ENCODE measurements around the gene MIR17HG.
A peak's percentile ranks its signal among the peaks of the same experiment; 100 is the strongest.
"Not testable (repeated sequence)": the region's sequence is repeated elsewhere in the genome, so short reads cannot be mapped to it uniquely, and the experiment has no call there.

Gene MIR17HG

GRCh38 chr13:91347202-91347995 lies at the start of gene MIR17HG:
MIR17HG (plus strand) TSS chr13:91347687.
- DNase-seq, result peak; percentile 75

DNA sequence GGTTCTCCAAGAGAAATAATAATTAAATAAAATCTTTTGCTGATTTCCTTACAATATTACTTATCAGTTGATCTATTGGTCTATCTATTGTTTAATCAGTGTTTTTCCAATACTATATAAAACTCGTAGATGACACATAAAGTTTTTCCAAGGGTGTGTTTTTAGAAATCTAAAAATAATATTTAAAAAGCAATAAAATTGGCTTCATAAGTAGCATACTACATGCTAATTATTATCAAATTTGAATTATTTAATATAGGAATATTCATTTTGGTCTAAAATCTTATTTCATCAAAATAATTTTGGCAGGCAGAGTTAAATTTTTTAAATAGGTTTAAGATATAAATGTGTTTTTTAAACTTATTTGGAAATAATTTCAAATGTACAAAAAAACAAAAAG lies 49.4 kb upstream of the MIR17HG start:
- DNase-seq, result no peak

GRCh38 chr13:91302111-91302510 lies 45.4 kb upstream of the MIR17HG start:
- DNase-seq, result no peak

- no peak for DNase-seq
Observed at GRCh38 chr13:91303031-91303430, 44.5 kb upstream of the MIR17HG start.

DNA sequence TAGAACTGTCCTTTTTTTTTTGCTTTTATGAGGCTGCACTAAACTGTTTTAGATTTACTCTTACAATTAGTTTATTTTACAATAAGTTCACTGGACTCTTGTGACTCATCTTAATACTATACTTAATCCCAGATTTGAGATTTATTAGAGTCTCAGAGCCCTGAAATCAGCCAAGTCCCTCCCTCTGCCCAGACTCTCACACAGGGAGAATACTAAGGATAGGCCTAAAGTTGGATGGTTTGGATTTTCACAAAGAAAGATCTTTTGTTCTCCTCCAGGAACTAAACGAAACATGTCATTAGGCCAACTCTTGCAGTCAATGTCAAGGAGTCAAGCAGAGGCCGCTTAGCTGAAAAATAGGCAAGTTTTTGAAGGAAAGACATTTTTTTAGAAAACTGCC lies 42.7 kb upstream of the MIR17HG start:
- no peak for DNase-seq

- no peak for DNase-seq
Observed at GRCh38 chr13:91305652-91306051, 41.8 kb upstream of the MIR17HG start.

- no peak for DNase-seq
Observed at GRCh38 chr13:91307887-91308286, 39.6 kb upstream of the MIR17HG start.

- no peak for DNase-seq
Observed at GRCh38 chr13:91308299-91308698, 39.2 kb upstream of the MIR17HG start.

GRCh38 chr13:91311491-91311890 lies 36.0 kb upstream of the MIR17HG start:
- no peak for DNase-seq

- no peak for DNase-seq
Observed at GRCh38 chr13:91312324-91312723, 35.2 kb upstream of the MIR17HG start.

DNA sequence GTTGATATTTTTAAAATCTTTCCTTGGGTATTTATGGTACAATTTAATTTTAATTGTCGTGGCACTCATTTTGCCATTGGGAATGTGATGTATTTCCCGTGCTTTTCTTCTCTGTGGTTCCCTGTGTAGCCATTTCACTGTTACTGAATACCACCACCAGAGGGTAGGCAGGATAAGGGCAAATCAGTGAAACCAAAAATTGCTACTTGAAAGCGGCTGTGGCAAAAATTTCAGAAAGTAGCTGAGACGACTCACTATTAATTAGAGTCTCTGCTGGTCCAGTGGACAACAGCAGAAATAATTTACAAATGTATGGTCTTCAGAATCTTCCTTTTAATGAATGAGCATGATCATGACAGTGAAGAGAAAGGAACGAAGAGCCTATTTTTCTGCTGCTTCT lies 34.4 kb upstream of the MIR17HG start:
- no peak for DNase-seq

GRCh38 chr13:91313581-91313980 lies 33.9 kb upstream of the MIR17HG start:
- DNase-seq, result no peak

DNA sequence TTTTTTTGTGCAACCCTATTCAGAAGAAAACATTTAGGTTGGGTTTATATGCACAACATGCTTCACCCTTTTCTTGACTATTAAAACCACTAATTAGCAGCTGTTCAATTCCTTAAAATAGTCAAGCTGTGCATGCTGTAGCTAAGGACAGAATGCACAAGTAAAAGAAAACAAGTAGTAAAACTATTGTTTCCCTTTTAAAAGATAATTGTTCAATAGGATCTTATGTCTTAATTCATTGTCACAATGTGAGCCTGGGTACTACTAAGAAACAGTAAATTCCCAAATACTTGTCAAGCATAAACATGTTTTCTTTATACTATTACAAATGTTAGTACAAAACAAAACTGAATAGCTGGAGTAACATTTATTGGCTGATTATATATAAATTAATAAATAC lies 32.6 kb upstream of the MIR17HG start:
- DNase-seq, result no peak

DNA sequence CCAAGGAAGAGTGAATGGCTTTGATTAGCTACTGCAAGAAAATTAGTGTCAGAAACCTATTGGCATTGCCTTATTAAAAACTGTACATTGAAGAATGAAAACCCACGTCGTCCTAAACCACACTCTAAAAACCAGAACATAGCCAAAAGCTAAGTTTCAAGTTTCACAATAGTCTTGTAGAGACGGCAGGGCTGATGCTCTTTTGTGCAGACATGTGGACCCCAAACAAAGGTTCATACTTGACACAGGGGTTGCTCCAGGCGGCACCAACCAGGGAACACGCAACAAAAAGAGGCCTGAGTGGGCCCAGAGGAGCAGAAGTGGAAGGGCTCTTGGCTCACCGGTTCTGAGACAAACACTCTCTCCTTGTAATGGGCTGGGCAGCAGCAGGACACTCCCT lies 28.6 kb upstream of the MIR17HG start:
- DNase-seq, result no peak

- no peak for DNase-seq
Observed at GRCh38 chr13:91319996-91320395, 27.5 kb upstream of the MIR17HG start.

DNA sequence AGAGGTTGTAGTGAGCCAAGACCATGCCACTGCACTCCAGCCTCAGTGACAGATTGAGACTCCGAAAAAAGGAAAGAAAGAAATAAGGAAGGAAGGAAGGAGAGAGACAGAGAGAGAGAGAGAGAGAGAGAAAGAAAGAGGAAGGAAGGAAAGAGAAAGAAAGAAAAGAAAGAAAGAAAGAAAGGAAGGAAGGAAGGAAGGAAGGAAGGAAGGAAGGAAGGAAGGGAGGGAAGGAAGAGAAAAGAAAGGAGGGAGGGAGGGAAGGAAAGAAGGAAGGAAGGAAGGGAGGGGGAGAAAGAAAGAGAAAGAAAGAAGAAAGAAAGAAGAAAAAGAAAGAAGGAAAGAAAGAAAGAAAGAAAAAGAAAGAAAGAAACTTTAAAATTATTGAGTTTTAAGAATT lies 26.5 kb upstream of the MIR17HG start:
- DNase-seq, result not testable (repeated sequence)

DNA sequence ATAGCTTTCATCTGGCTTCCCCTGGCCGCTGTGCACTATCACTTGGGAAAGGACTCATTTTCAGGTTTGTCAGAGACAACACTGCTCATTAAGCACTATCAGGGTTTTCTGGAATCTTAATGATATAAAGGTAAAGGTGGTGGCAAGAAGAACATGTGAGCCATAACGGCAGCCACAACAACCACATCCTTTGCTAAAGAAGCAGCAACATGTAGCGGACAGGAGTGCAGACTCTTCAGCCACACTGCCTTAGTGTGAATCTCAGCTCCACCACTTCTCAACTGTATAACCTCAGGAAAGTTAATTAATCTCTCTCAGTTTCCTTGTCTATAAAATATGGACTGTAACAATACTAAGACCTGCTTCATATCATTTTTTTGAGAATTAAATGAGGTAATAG lies 24.1 kb upstream of the MIR17HG start:
- no peak for DNase-seq

- no peak for DNase-seq
Observed at GRCh38 chr13:91326146-91326545, 21.3 kb upstream of the MIR17HG start.

DNA sequence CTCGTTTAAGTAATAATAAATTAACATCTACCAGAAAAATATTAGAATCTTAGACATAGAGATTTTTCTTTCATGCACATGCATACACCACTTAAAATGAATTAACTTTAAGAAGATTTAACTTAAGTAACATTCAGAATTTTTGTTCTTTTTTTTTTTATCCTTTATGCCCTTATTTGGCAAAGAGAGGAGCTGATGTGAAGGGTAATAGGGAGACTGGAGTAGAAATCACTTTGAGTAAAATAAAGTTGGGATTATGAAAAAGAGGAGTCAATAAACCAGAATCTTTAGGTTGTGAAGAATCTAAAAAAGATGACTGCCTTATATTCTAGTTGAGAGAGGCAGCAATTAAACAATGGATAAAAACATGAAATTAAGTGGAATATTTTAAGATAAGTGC lies 18.8 kb upstream of the MIR17HG start:
- DNase-seq, result no peak

DNA sequence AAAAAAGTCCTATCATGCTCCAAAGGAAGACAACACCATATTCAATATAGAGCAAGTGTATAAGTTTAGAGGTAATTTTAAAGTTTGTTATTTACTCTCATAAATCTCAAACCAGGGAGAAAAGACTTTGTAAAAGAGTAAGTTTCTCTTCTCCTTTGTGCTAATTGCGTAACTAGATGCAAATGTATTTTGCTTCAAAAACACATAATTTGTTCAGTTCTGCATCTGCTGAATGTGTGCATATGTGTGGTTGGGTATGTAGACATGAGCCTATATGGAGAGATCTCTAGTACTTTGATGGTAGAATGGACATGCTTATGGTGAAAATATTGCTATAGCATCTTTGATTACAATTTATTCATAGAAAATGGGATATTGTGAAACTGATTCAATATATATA lies 17.8 kb upstream of the MIR17HG start:
- DNase-seq, result no peak

- no peak for DNase-seq
Observed at GRCh38 chr13:91331047-91331915, 16.2 kb upstream of the MIR17HG start.

DNA sequence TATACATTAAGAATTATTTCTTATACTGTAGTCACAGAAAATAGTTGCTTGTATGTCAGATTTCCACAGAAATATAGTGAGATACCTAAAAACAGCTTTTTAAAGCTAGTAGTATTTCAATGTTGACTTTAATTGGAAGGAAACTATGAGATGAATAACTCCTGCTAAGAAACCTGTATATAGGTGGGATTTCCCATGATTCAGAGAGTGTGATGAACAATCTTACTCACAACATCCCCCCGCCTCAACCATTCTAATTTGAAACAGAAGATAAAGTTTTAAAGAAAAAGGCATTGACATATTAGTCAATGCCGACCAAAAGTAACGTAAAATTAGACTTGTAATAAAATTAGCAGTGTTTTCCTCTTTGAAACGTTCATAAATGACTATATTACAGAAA lies 1.4 kb upstream of the MIR17HG start:
- DNase-seq, result no peak

GRCh38 chr13:91346850-91347201 lies 661 bp upstream of the MIR17HG start:
- no peak for DNase-seq
